DMS79 (cell line): ENCODE data around the gene LIPT1.
"Not testable (repeated sequence)": the region's sequence is repeated elsewhere in the genome, so short reads cannot be mapped to it uniquely, and the experiment has no call there.

Source experiments
- DNase-seq: peaks from one replicate; lab custom pipeline; 2025; lab: John Stamatoyannopoulos, UW

Gene LIPT1

DNA sequence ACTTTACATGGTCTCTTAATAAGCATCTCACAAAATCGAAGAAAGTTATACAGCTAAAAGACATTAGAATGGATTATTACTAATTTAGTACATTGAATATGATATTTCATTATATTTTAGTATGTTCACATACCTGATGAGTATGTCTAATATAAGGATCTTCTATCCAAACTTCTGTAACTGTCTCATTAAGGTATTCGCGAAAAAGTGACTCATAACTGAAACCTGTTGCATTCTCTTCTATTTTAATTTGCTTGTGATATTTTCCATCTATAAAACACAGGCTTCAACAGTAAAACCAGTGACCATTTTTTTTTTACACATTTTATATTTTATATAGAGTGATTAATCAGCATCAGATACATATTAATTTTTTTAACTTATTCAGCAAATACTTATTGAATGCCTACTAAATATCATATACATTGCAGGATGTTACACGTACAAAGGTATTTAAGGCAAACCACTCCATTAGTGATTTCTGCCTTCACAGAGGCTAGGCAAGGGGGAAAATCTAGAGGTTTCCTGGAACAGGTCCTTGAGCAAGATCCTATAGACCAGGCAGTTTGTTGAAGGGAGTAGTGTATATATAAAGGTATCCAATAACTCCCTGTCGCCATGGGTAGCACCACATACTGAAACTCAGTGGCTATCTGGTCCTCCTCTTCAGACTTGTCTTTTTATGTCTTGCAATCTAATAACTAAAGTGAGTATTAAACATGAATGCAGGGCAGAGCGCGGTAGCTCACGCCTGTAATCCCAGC lies 16.8 kb downstream of the LIPT1 start:
- DNase-seq, result no peak

DNA sequence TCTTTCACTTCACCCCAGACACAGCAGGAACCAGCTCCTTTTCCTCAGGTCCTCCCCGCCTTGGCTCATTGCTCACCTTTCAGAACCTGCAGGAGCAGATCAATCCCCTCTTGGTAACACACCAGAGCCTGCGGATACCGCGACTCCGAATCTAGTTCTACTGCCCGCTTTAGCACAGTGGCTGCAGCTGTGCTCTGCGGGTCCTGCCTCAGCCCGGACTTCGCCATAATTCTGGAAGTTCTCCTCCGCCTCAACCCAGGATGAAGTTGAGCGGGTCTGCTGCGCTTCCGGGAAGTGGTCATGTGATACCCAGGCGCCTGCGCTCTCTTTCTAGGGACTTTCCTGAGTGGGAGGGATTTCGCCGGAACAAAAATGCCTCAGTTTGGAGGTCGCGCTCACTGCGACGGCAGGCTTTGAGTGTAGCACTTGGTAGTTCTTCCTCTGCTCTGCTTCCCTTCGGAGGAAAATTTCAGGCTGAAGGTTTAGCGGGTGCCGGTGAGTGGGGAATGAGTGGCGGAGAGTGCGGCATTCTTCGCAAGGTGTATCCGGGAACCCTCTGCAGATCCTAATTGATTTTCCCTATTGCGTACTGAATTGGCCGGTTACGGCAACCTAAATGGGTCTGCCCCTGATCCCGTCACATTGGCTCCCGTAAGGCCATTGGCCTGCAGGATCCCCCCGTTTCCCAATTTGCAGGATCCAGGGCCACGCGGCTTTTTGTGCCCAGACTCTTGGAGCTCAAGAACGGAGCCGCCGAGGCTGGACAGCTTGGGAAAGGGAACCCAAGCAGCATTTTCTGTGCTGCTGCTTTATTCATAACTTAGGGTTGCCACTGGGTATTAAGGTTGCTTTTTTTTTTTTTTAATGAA lies 26.2 kb downstream of the LIPT1 start, which contains the start of the genes MITD1 and MRPL30:
Gene MITD1, minus strand, starts transcription at position 304 of the 869 bp plus-strand sequence. Its CDS starts 77 bp downstream, at position 227.
Gene MRPL30, plus strand, starts transcription at position 430 of the 869 bp plus-strand sequence. CDS start 5,020 bp downstream, outside the sequence.
- DNase-seq, result peak; percentile 92

DNA sequence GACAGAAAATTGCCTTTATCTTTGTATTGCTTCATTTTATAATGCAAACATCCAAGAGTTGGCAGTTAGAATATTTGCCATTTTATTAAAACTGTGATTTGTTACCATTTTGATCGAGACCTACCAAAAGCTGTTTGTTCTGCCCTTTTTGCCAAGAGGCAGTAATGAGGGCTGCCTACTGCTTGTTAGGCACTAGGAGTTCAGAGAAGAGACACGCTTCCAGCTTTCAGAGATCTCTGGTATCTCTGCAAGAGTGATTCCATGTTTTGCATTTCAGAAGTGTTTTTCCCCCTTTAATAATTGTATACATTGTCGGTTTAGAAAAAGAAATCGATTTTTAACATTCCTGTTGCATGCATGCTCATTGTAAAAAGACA lies 26.8 kb downstream of the LIPT1 start:
- DNase-seq, result no peak

DNA sequence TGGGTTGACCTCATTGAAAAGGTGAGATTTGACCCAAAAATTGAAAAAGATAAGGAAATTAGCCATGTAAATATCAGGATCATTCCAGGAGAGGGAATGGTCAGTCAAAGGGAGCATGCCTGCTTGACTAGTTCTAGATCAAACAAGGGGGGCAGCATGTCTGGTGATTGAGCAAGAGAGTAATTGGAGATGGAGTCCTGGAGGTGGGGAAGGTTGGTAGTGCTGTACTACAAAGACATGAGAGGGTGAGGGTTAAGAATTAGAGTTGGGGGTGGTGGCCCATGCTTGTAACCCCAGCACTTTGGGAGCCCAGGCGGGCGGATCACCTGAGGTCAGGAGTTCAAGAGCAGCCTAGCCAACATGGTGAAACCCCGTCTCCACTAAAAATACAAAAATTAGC lies 28.3 kb downstream of the LIPT1 start:
- DNase-seq, result no peak

- no peak for DNase-seq
Observed at GRCh38 chr2:99184811-99185210, 30.0 kb downstream of the LIPT1 start.

DNA sequence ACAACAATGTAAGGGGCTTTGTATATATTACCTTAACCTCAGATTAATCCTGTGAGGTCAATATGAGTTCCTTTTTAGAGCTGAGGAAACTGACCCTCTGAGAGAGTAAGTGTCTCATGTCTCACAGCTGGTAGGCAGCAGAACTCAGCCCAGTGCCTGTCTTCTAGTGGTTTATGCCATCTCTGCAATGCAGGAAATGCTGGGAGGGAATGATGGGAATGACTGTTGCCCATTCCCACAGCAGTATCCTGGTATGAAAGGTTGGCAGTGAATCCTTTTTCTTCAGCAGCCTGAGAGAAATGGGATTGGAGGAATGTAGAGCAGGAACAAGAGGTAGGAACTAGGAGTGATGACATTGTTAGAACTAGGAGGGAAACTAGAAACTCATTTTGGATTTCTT lies 32.2 kb downstream of the LIPT1 start:
- DNase-seq, result no peak

GRCh38 chr2:99188357-99188756 lies 33.6 kb downstream of the LIPT1 start:
- no peak for DNase-seq

DNA sequence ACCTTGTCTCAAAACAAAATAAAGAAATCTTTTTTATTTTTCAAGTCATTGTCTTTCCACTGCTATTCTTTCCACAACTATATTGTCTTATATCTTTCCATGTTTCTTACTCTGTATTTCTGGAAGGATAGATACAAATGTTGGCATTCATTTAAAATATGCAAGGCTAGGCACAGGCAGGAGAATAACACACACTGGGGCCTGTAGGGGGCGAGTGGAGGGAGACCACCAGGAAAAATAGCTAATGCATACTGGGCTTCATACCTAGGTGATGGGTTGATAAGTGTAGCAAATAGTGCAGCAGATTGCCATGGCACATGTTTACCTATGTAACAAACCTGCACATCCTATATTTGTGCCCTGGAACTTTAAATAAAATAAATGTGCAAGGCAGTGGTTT lies 35.8 kb downstream of the LIPT1 start:
- DNase-seq, result no peak

- DNase-seq, result not testable (repeated sequence)
Observed at GRCh38 chr2:99192364-99192763, 37.6 kb downstream of the LIPT1 start.

- DNase-seq, result no peak
Observed at GRCh38 chr2:99198103-99198841, 43.5 kb downstream of the LIPT1 start.

DNA sequence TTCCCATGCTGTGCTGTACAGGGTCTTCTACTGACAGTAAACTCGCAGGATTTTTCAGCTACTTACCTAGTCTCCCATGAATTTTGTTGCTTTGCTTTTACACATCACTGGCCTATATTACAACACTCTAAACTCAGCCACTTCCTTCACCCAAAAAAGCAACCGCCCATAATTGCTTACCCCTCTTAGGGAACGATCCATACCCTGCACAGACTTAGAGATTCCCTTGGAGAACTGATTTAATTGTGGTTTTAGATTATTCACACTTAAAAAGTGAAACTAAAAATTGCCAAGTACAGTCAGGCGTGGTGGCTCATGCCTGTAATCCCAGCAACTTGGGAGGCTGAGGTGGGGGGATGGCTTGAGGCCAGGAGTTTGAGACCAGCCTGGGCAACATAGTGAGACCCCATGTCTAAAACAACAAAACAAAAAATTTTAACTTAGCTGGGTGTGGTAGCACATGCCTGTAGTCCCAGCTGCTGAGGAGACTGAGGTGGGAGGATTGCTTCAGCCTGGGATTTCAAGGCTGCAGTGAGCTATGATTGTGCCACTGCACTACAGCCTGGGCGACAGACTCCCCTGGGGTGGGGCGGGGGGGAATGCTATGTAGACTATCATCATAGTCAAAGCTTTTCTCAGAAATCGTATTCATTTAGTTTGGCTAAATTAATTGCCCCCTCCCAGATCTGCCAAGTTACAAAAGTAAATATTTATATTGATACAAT lies 45.5 kb downstream of the LIPT1 start:
- DNase-seq, result no peak

DNA sequence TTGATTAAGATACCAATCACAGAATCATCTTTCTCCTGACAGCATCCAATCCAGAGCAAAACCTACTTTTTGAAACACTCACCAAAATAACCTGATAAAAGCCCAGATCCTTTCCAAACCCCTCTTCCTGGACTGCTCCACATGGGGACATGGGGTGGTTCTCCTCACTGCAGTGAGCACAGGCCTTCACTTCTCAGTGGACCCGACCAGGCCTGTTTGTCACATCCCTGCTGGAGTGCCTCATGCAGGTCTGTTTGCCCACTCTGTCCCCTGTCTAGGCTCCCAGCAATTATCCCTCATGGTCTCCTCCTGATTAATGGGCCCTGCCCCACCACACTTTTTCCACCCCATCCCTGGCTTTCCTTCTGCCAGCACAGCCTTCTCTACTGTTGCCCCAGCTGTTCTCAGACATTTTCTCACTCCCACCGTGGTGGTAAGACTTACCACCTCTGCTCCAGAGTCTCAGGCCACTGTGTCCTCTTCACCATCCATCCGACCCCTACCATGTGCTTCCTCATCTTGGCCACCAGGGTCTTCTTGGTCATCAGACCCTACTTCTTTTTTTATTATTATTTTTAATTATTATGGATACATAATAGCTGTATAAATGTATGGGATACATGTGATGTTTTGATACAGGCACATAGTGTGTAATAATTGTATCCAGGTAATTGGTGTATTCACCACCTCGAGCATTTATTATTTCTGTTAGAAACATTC lies 47.4 kb downstream of the LIPT1 start:
- DNase-seq, result no peak

GRCh38 chr2:99205491-99205890 lies 50.7 kb downstream of the LIPT1 start:
- DNase-seq, result no peak
